D721Med (cell line): ENCODE data around the gene OSBP.

Experiments used
- DNase-seq: peaks from one replicate; pipeline ENCODE4 v3.0.0; 2011; ENCODE audit warnings: low spot score; ENCODE audit not compliant: insufficient read length
- FAIRE-seq: peaks from 2 replicates; lab custom pipeline; 2011; peaks lifted over from hg19 to GRCh38; lab: Jason Lieb, UNC
- TF ChIP-seq, protein P1 (sequence below): IDR thresholded peaks from 2 replicates; pipeline ENCODE4 v1.5.1; 2012; ENCODE audit warnings: mild to moderate bottlenecking, control low read depth; ENCODE audit not compliant: insufficient read depth; ENCODE audit errors: missing control alignments

OSBP gene

DNA sequence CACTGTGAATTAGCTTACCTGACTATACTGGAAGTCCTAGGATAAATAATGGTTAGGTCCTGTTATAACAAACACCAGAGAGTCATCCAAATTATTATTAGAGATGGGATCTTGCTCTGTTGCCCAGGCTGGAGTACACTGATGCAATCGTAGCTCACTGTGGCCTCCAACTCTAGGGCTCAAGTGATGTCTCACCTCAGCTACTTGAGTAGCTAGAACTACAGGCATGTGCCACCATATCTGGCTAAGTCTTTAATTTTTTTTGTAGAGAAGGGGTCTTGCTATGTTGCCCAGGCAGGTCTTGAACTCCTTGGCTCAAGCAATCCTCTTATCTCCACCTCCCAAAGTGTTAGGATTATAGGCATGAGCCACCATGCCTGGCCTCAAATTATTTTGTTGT, 37.2 kb downstream of the OSBP start:
- FAIRE-seq = no peak
- TF ChIP-seq, protein P1, sequence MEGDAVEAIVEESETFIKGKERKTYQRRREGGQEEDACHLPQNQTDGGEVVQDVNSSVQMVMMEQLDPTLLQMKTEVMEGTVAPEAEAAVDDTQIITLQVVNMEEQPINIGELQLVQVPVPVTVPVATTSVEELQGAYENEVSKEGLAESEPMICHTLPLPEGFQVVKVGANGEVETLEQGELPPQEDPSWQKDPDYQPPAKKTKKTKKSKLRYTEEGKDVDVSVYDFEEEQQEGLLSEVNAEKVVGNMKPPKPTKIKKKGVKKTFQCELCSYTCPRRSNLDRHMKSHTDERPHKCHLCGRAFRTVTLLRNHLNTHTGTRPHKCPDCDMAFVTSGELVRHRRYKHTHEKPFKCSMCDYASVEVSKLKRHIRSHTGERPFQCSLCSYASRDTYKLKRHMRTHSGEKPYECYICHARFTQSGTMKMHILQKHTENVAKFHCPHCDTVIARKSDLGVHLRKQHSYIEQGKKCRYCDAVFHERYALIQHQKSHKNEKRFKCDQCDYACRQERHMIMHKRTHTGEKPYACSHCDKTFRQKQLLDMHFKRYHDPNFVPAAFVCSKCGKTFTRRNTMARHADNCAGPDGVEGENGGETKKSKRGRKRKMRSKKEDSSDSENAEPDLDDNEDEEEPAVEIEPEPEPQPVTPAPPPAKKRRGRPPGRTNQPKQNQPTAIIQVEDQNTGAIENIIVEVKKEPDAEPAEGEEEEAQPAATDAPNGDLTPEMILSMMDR = no peak
- DNase-seq = no peak

DNA sequence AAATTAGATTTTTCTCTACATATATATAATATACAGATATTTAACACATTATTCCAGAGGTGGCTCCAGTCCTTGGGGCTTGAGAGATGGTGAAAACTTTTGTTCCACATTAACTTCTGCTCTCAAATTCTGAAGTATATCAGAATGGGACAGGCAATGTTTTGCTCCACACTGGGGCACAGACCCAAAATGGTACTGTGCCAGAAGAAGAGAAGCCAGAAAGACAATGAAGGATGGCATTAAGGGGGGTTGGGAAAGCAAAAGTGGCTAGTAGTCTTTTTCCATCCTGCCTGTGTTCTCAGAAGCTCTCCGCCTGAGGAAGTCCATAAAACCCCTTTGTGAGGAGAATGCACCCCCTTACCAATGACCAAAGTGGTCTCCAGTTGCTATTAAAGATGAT, 40.1 kb downstream of the OSBP start:
- DNase-seq (no peak), FAIRE-seq (no peak)
- TF ChIP-seq, protein P1 = no peak

DNA sequence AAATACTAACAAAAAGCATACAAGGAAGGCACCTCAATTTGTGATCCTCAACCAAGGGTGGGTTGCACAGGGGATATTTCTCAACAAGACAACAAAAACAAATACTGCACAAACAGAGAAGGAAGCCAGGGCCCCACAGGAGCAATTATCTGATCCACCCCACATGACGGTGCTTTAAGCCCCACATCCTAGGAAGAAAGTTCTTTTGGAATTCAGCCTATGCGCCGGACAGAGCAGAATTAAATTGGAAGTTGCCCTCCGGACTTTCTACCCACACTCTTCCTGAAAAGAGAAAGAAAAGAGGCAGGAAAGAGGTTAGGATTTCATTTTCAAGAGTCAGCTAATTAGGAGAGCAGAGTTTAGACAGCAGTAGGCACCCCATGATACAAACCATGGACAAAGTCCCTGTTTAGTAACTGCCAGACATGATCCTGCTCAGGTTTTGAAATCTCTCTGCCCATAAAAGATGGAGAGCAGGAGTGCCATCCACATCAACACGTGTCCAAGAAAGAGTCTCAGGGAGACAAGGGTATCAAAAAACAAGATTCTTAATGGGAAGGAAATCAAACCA, 40.6 kb downstream of the OSBP start:
- TF ChIP-seq, protein P1 = no peak
- no peak for DNase-seq
- FAIRE-seq = no peak

DNA sequence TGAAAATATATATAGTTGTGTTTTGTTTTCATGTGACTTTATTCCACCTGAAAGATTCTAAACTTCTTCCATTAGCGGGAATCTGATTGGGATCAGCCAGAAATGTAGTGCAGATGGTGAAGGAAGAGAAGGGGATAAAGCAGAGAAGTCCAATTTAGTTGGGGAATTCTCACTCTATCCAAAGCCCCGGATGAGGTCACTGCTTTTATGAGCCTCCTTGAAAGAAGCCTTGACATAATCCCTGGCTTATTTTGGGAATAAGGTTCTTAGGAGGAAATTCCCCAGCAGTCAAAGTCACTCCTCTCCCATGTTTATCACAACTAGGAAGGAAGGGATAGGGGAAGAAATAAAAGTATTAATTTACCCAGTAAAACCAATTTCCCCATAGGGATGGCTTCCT, 41.1 kb downstream of the OSBP start:
- FAIRE-seq = peak; percentile 32
- TF ChIP-seq, protein P1 = no peak
- no peak for DNase-seq

DNA sequence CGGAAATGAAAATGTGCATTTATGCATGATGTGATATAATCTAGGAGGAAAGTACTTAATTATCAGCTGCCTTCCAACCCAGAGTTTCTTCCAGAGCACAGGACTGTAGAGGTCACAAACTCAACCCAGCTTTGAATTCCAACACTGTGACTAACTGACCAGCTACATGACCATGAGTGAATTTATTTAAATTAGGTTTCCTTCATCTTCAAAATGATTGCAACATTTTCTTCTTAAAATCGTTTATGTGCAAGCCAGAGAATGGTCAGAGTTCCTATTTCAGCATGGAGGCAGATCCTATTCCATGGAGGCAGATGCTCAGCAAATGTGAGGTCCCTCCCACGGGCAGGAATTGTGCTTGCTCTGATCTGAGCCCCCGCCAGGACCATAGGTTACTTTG, 42.4 kb downstream of the OSBP start:
- no peak for FAIRE-seq
- TF ChIP-seq, protein P1 = no peak
- DNase-seq = no peak

DNA sequence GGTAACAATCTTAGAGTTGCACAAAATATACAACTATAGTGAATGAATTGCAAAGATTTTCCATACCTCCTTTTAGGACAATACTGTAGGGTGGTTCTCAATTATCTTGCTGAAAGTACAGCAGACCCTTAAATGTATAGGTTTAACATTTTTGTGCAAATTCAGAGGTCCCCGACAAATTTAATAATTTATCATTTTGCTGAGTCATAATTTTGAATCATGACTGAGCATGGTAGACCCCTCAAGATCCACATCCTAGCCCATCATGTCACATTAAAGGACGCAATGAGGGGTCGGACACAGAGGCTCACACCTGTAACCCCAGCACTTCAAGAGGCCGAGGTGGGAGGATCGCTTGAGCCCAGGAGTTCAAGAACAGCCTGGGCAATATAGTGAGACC, 43.5 kb downstream of the OSBP start:
- no peak for DNase-seq
- FAIRE-seq = no peak
- TF ChIP-seq, protein P1 = no peak

DNA sequence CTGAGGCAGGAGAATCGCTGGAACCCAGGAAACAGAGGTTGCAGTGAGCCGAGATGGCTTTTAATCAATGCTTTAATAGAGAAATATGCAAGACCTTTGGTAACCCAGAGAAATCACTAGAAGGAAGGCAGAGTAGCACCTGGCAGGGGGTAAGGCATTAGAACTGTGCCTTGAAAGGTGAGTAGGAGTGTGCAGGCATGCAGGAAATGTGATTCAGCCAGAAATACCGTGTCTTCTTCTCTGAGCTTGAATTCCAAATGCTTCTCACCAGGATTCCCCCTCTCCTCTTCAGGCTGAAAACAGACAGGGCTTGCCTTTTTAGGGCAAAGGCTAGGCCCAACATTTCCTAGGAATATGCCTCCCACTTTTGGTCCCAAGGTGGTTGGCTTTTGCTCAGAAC, 53.3 kb downstream of the OSBP start:
- TF ChIP-seq, protein P1 = no peak
- FAIRE-seq = no peak
- no peak for DNase-seq
